ENCODE measurements around the gene KCND2.
"Not testable (repeated sequence)": the region's sequence is repeated elsewhere in the genome, so short reads cannot be mapped to it uniquely, and the experiment has no call there.

The KCND2 gene

DNA sequence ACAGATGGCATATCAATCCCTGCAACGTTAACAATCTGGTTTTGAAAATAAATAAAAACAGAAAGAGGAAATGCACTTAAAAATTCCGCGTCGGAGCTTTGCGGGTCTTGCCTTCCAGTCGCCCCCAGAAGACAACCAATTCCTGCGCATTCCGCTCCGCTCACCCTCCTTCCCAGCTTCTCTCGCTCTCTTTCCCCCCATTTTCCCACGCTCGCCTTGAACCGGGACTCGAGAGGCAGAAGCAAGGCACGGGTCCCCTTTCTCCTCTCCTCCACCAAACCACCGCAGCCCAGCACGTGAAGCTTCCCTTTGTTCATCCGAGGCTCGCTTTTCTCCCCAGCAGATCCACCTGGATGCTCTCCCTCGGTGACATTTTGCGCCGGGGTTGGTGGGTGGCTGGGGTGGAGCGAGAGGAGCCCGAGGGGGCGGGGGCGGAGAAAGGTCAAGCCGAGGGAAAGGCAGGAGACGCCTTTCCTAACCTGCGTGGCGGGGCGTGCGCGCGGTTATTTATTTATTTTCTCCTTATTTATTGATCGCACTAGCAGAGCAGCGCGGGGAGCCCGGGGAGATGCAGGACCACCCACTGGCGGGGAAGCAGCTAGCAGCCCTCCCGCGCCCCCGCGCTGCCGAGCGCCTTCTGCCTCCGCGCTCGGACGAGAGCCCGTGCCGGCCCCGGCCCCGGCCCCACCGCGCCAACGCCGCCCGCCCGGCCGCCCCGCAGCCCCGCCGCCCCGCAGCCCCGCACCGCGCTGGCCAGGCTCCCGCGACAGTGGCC lies at the start of gene KCND2:
Gene KCND2 (plus strand): TSS at position 475 of the 775 bp plus-strand sequence.
- DNase-seq (ENCODE audit: low spot score) = no peak
- no peak for FAIRE-seq

DNA sequence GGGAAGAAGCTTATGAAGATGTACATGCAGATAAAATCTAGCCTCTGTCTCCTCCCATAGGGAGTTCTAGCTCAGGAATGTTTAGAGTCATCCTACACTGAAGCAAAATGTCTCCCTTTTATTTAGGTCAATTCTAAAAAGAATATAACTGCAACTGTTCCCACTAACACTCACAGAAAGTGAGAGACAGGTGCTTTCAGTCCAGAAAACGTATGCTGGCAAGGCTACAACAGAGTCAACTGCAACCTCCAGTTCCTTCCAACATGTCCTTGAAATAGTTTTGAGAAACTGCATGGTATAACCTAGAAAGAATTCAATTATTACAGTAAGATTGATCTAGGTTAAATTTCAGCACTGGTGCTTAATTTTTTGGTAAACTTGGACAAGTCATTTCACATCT lies 46.8 kb upstream of the KCND2 start:
- DNase-seq (ENCODE audit: low spot score) (no peak), FAIRE-seq (no peak)

DNA sequence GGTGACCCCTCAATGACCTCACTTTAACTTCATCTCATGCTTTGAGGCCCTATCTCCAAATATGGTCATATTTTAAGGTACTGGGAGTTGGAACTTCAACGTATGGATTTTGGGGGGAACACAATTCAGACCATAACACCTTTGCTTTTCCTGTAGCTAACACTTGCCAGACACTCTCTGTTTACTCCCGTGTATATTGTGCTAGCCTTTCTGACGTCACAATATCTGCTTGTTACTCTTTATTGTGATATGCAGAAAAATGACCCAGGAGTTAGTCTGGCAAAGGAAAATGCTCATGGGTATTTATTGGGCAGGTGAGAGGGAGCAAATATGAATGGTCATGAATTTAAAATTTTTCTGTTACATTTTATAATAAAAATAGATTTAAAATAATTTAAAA lies 45.7 kb upstream of the KCND2 start:
- DNase-seq (ENCODE audit: low spot score) = no peak
- no peak for FAIRE-seq

DNA sequence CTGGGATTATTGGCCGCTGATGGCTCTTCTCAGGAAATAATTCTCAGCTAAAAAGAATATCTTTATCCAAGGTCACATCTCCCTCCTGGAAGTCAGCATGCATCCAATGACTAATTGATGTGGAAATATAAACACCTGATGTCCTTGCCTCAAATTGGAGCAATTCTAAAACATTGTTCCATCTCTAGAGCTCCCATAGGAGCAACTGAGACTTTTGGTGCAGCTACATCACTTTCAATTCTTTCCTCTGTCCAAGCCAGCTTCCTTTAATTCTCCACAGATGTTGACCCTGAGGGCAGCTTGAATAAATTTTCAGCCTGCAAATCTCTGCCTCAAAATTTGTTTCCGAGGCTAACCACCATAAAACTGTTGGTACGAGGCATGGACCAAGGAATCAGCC lies 43.9 kb upstream of the KCND2 start:
- FAIRE-seq = no peak
- no peak for DNase-seq (ENCODE audit: low spot score)

DNA sequence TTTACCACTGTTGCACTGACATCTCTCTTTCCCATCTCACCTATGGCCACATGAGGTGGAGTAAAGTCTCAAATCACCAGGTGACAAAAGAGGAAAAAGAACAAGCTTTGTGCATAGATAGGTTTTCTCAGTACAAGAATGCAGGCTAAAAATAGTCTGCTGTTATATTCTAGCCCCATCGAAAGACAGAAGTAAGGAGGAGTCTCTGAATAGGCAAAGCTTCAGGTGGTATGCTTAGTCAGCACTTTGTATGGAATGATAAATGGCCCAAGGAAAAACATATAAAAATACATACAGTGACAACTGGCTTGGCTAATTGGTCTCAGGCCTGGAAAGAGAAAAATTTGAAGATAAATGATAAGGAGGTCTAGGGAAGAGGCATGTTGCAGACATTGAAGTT lies 39.6 kb upstream of the KCND2 start:
- no peak for FAIRE-seq
- no peak for DNase-seq (ENCODE audit: low spot score)

DNA sequence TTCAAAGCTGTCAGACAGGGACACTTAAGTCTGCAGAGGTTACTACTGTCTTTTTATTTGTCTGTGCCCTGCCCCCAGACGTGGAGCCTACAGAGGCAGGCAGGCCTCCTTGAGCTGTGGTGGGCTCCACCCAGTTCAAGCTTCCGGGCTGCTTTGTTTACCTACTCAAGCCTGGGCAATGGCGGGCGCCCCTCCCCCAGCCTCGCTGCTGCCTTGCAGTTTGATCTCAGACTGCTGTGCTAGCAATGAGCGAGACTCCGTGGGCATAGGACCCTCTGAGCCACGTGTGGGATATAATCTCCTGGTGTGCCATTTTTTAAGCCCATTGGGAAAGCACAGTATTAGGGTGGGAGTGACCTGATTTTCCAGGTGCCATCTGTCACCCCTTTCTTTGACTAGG lies 32.6 kb upstream of the KCND2 start:
- DNase-seq (ENCODE audit: low spot score) = not testable (repeated sequence)

DNA sequence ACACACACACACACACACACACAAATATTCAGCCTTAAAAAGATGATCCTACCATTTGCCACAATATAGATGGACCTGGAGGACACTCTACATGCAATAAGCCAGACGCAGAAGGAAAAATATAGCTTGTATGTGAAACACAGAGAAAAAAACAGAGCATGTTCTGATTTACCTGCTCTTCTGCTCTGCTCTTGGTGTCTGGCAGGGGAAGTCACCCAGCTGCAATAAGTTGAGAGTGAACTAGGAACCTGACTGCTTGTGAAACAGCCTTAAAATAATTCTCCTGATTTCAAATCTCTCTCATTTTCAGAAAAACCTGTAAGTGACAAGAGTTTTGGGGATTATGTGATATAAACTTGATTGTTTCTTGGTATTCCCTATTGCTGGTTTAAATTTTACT lies 31.0 kb upstream of the KCND2 start:
- FAIRE-seq (no peak), DNase-seq (ENCODE audit: low spot score) (no peak)

More for the DNA sequence above, 32.6 kb upstream of the KCND2 start:
- FAIRE-seq = not testable (repeated sequence)

DNA sequence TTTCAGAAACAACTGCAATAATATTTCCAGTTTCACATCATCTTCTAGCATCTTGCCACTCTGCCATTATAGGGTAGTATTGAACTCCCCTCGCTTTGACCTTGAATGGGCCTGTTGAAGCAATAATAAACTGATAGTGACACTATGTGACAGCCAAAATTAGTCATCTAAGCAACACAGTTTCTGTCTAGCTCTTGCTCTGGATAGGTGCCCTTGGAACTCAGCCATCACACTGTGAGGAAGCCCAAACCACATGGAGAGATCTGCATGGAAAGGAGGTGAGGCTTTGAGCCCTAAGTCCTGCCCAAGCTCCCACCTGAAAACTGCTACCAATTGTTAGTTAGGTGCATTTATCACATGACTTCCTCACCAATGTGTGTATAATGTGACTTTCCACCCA lies 18.1 kb upstream of the KCND2 start:
- no peak for DNase-seq (ENCODE audit: low spot score)
- FAIRE-seq = no peak

DNA sequence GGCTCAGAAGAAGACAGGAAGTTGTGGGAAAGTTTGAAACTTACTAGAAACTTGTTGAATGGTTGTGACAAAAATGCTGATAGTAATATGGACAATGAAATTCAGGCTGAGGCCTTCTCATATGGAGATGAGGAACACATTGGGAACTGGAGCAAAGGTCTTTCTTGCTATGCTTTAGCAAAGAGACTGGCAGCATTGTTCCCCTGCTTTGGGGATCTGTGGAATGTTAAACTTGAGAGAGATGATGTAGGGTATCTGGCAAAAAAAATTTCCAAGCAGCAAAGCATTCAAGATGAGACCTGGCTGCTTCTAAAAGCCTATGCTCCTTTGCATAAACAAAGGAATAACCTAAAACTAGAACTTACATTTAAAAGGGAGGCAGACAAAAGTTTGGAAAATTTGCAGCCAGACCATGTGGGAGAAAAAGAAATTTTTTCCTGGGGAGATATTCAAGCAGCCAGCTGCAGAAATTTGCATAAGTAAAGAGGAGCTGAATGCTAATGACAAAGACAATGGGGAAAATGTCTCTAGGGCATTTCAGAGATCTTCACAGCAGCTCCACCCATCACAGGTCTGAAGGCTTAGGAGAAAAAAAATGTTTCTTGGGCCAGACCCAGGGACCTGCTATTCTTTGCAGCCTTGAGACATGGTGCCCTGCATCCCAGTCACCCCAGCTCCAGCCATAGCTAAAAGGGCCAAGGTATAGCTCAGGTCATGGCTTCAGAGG lies 16.5 kb upstream of the KCND2 start:
- DNase-seq (ENCODE audit: low spot score) (no peak), FAIRE-seq (no peak)

DNA sequence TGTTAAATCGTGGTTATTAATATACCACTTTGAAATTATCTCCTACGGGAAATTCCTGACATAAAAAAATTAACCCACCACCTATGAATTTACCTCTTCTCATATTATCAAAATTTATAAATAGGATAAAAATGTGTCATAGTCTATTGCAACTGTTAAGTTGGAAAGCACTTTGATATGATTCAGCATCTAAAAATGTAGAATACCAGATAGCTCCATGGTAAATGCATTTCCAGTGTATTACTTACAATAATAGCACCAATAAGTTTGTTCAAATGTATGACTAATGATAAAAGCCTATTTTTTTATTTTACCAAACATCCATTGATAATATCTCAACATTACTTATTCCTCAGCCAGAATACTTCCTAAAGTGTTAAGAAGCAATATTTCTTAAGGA lies 13.6 kb upstream of the KCND2 start:
- no peak for FAIRE-seq
- DNase-seq (ENCODE audit: low spot score) = no peak

DNA sequence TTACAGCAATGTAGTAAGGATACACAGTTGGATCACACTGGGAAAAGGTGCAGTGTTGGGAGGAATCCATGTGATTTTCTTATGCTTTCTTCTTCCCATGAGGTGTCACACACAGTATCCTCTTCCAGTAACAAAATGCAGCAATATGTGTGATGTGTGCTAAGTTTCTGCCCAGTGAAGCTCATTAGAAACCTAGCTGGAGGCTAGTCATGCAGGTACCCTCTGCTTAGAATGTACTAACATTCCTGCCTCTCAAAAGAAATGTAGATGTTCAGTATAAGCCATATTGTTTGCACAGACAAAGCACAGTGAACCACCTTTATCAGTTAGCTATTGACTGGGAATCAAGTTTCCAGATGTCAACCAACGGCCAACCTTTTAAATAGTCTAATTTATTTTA lies 12.9 kb upstream of the KCND2 start:
- no peak for DNase-seq (ENCODE audit: low spot score)
- FAIRE-seq = no peak

DNA sequence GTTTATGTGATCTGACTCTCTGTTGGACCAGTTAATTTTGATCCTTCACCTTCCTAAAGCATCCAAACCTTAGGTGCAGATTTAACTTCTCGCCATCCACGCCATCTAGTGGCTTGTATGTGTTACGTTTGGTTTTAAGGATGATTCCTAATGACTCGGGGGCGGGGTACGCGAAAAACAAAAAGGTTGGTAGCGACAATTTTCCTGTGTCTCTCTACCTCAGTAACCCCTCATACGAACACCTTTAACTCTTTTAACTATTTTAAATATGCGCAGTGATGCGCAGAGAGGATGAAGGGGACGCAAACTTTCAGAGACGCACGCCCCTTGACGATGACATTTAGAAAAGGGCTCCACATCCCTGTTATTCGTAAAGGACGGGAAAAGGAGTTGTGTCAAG lies 714 bp upstream of the KCND2 start:
- DNase-seq (ENCODE audit: low spot score) (peak; percentile 44), FAIRE-seq (no peak)

DNA sequence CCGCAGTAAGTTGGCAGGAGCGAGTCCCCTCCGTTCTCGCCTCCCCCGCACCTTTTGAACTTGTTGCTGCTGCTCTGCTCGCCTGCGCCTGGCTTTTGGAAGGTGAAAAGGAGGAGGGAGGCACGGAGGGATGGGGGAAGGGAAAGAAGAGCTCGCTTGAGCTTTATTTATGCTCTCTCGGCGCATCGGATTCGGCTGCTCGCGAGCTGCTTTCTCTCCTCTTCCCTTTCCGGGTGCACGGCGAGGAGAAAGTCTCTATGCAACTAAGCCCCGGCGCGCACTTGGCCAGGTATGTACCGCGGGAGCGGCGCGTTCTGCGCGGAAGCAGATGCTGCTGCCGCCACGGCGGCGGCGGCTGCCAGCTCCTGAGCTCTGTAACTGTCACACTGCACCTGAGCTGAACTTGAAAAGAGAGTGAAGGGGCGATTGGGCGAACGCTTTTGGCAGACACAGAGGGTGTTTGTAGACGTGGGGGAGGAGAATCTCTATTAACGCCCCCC lies 551 bp downstream of the KCND2 start:
- no peak for FAIRE-seq
- no peak for DNase-seq (ENCODE audit: low spot score)

DNA sequence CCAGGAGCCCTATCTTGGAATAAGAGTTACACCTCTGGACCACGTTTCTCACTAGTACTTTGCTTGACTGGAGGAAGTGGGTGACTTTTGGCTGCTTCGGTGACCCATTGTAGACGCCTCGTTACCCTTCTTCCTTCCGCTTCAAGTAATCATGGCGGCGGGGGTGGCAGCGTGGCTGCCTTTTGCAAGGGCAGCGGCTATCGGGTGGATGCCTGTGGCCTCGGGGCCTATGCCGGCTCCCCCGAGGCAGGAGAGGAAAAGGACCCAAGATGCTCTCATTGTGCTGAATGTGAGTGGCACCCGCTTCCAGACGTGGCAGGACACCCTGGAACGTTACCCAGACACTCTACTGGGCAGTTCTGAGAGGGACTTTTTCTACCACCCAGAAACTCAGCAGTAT lies 1.5 kb downstream of the KCND2 start:
- no peak for DNase-seq (ENCODE audit: low spot score)
- no peak for FAIRE-seq

DNA sequence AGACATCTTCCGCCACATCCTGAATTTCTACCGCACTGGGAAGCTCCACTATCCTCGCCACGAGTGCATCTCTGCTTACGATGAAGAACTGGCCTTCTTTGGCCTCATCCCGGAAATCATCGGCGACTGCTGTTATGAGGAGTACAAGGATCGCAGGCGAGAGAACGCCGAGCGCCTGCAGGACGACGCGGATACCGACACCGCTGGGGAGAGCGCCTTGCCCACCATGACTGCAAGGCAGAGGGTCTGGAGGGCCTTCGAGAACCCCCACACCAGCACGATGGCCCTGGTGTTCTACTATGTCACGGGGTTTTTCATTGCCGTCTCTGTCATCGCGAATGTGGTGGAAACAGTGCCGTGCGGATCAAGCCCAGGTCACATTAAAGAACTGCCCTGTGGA lies 1.9 kb downstream of the KCND2 start:
- no peak for FAIRE-seq

DNA sequence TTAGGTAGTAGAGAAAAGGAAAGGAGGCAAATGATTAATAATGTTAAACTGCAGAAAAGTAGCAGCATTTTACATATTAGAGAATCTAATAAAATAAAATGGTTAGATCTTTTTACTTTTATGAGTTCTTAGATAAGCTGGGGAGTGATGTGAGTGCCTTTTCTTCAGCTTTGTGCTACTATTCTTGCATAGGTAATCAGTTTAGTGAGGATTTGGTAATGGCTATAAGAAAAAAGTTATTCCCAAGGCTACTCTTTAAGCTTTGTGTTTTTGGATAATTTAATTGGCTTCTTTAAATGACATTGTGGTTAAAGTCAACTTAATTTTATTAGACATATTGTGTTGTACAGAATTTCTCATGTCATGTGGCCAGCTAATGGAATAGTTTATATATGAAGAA lies 3.7 kb downstream of the KCND2 start:
- DNase-seq (ENCODE audit: low spot score) (no peak), FAIRE-seq (no peak)

More for the DNA sequence above, 1.9 kb downstream of the KCND2 start:
- no peak for DNase-seq (ENCODE audit: low spot score)

DNA sequence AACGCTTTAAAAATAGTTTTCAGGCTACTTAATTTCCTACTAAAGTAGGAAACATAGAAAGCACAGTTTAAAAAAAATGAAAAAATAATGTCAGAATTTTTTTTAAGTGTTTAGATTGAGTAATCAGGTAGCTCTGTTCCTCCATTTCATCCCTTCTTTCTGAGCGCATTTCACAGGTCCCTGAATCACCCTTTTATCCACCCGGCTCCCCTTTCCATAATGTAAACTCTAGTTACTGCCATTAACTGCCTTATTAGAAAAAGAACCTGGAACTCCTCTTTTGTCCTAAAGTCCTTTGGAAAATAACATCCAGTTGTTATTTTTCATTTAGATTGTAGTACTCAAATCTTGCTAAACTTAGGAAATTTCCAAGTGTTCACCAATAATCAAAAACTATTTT lies 5.8 kb downstream of the KCND2 start:
- no peak for DNase-seq (ENCODE audit: low spot score)
- FAIRE-seq = no peak

DNA sequence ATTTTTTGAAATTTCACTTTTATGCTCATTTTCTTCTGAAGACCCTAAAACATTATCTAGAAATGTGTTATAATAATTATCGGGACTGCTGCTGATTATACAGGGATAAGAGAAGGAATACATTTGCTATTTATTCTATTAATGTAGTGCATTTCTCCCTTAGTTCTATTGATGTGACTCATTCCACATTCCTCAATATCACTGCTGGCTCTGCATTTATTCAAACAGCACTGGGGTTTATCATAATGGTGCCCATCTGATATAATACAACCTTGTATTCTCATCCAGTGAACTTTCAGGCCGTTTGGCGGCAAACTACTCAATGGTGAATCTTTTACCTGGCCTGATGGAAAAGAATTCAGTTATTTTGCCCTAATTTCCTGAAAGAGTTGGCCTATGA lies 7.8 kb downstream of the KCND2 start:
- FAIRE-seq = no peak
- DNase-seq (ENCODE audit: low spot score) = no peak

DNA sequence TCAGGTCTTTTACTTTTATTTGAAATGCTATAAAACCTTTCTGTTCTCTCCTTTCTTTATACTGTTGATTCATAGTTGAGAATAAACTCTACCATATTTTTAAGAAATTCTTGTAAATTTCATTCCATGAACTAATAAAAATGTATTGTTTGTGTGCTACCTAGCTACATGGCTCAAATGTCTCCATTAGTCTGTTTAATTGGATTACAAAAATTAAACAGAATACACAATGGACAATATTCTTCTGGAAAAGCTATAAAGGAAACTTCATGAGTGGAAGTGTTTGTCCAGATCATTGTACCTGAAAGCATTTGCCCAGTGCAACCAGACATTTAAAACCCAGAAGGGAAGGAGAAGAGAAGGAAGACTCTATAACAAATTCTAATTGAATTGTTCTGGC lies 20.1 kb downstream of the KCND2 start:
- DNase-seq (ENCODE audit: low spot score) (no peak), FAIRE-seq (no peak)

DNA sequence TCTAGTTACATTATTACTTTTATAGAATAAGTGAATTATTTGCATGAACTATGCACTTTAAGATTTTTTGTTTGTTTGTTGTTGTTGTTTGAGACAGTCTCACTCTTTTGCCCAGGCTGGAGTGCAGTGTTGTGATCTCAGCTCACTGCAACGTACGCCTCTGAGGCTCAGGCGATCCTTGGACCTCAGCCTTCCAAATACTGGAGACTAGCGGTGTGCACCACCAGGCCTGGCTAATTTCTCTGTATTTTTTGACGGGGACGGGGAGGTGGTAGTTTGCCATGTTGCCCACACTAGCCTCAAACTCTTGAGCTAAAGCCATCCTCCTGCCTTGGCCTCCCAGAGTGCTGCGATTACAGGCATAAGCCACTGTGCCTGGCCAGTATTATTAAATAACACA lies 29.2 kb downstream of the KCND2 start:
- no peak for FAIRE-seq

DNA sequence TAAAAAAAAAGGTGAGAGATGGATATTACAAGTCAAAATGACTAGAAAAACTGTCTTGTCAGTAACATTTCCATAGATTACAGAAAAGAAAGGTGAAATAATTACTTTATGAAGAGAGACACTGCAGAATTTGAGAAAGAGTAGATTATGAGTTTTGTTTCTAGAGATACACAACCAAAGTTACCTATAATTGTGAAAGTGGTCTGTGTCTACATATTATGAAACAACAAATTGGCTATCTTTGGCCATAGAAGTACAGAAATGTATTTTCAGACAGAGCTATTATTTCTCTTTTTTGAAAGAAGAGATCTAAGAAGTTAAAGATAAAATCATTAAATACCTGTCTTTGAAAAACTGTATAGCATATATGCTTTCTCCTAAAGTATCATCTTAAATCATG lies 30.1 kb downstream of the KCND2 start:
- FAIRE-seq = no peak

More for the DNA sequence above, 29.2 kb downstream of the KCND2 start:
- DNase-seq (ENCODE audit: low spot score) = no peak

DNA sequence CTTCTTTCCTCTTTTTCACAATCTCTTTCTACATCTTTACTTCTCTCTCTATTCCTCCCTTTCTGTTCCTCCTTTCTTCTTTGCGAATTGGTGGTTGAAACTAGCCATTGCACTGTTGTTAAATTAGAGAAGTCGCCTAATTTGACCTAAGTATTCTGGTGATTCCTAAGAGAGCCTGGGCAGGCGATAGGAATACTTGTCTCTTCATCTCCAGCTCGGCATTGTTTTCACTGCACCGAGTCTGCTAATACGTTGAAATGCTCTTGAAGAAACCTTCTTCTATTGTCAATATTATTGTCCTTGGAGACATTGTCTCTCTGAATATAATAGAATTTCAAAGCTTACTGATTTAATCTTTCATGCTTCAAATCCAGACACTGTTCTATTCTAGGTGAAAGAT lies 31.7 kb downstream of the KCND2 start:
- DNase-seq (ENCODE audit: low spot score) (no peak), FAIRE-seq (no peak)

More for the DNA sequence above, 30.1 kb downstream of the KCND2 start:
- DNase-seq (ENCODE audit: low spot score) = no peak

Measured in urothelium cell line (cell line).